Measurements from ENCODE around the gene MAD1L1.

Gene MAD1L1

DNA sequence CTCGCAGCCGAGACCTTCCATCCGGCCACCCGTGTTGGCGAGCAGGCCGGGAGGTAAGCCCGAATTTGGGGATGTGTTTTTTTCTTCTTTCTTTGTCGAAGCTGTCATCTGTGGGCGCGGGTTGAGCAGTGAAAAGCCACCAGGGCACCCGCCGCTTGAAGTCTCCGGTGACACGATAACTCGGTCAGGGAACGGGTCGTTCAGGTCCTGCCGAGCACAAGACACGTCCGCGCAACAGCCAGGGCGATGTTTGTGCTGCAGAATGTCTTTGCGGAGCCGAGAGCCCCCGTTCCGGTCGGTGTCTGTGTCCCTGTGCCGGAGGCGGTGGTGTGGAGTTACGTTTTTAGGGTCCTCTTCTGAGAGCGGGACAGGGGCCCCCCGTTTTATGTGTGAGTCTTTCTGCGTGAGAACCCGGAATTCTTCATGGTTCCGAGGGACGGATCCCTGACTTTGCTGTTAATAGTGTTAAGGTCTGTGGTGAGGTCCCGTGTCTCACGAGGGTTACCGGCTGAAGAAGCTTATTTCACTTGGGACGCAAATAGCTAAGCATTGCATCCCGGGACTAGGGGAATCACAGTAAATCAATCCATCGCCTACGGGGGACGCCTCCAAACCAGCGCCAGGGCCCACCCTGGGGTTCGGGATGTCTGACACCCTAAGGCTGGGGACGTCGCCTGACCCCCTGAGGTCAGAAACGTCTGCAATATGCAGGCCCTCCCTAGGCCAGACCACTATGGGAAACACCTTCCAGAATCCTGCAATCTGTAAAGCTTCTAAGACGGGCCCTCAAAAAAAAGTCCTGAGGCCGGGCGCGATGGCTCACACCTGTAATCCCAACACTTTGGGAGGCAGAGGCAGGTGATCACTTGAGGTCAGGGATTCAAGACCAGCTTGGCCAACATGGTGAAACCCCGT, 463.2 kb downstream of the MAD1L1 start:
- DNase-seq (ENCODE audit: low read depth in 1 of 2, low spot score in 1 of 2): no peak

DNA sequence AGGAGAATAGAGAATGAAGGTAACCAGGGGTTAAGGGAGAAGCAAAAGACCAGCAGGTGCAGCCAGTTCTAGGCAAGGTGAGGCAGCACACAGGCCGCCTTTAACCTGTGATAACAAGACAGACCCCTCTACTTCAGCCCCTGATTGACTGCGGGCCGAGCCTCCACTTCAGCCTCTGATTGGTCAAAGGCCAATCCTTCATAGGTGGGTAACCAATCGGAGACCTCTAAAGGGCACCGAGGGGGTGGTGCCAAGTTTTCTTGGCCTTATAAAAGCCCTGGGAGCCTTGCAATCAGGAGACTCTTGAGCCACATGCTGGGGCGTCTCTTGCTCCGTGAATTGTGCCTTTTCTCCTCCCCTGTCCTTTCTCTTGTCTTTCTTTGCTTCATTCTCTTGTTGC, 463.9 kb downstream of the MAD1L1 start:
- no peak for DNase-seq (ENCODE audit: low read depth in 1 of 2, low spot score in 1 of 2)

DNA sequence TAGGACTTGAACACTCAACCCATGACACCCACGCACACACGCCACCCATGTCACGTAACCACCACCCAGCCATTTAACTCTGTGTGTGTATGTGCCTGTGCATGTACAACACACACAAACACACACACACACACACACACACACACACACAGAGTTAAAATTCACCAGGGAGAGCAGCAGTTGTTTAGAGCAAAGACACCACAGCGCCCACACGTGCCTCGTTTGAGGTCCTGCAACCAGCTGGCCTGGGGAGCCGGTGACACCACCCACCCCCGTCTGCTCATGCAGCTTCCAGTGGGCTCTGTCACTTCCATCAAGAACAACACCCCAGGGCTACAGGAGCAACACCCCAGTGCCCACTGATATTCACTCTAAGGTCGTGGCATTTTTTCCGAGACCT, 465.2 kb downstream of the MAD1L1 start:
- no peak for DNase-seq (ENCODE audit: low read depth in 1 of 2, low spot score in 1 of 2)

Measured in stimulated activated CD4-positive, alpha-beta T cell treated with anti-CD3 and anti-CD28 coated beads, Interleukin-15, amount 100 ng/mL, for 1 hour (primary cell).